ENCODE measurements around the gene COBL. TPM values are rescaled to one million over a fixed set of nuclear protein-coding genes. Genes with fewer than 3 reads are reported as not detected.

Gene COBL
- total RNA-seq, 1 donor from 2014 or later = 0.11 TPM

GRCh38 chr7:51084121-51084520 lies 232.5 kb downstream of the COBL start:
- intact Hi-C loops (cut with DNase I) = no loop called here
- H3K9me3 ChIP-seq = no peaks in the 10 kb centered on the region
- no peak for DNase-seq (ENCODE audit: low spot score in 2 of 2)

GRCh38 chr7:51082940-51083533 lies 233.6 kb downstream of the COBL start:
- Histone ChIP-seq H3K27ac (no peak overlapping the region), H3K4me3 (no peak overlapping the region), H3K36me3 (no peaks in the 10 kb centered on the region), H3K9me3 (no peaks in the 10 kb centered on the region), H3K4me1 (no peaks in the 10 kb centered on the region), H3K27me3 (no peaks in the 10 kb centered on the region)
- no peak for TF ChIP-seq CTCF (IDR thresholded peaks at IDR 0.05)
- peak in 1 of 2 donors; percentile 19 for DNase-seq (ENCODE audit: low spot score in 2 of 2)
- intact Hi-C loops (cut with DNase I) = no loop called here

More at GRCh38 chr7:51084121-51084520, 232.5 kb downstream of the COBL start:
- Histone ChIP-seq H3K4me3 (no peak overlapping the region), H3K27ac (no peak overlapping the region), H3K36me3 (no peaks in the 10 kb centered on the region), H3K27me3 (no peaks in the 10 kb centered on the region), H3K4me1 (no peaks in the 10 kb centered on the region)
- TF ChIP-seq CTCF (IDR thresholded peaks at IDR 0.05) = no peak

GRCh38 chr7:51082096-51082840 lies 234.3 kb downstream of the COBL start:
- Histone ChIP-seq H3K27ac (no peak overlapping the region), H3K4me1 (no peaks in the 10 kb centered on the region), H3K9me3 (no peaks in the 10 kb centered on the region), H3K4me3 (no peak overlapping the region), H3K27me3 (no peaks in the 10 kb centered on the region), H3K36me3 (no peaks in the 10 kb centered on the region)
- no peak for TF ChIP-seq CTCF (IDR thresholded peaks at IDR 0.05)
- intact Hi-C loops (cut with DNase I) = no loop called here
- DNase-seq (ENCODE audit: low spot score in 2 of 2) = peak in 1 of 2 donors; percentile 45

GRCh38 chr7:51081270-51081890 lies 235.2 kb downstream of the COBL start:
- DNase-seq (ENCODE audit: low spot score in 2 of 2) = peak in 1 of 2 donors; percentile 50
- no peaks in the 10 kb centered on the region for H3K27me3 ChIP-seq

More at GRCh38 chr7:51081270-51081890, 235.2 kb downstream of the COBL start:
- Histone ChIP-seq H3K27ac (no peak overlapping the region), H3K9me3 (no peaks in the 10 kb centered on the region), H3K4me3 (no peak overlapping the region), H3K36me3 (no peaks in the 10 kb centered on the region), H3K4me1 (no peaks in the 10 kb centered on the region)
- intact Hi-C loops (cut with DNase I) = no loop called here
- no peak for TF ChIP-seq CTCF (IDR thresholded peaks at IDR 0.05)

Measured in ascending aorta (tissue), 2 donors.